HG03066 (cell line): Measurements from ENCODE around the gene NDFIP1.
"Not testable (repeated sequence)": the region's sequence is repeated elsewhere in the genome, so short reads cannot be mapped to it uniquely, and the experiment has no call there.

Experiments used
- ATAC-seq: cut with Tn5 transposase; IDR thresholded peaks from one replicate; pipeline ENCODE4 v1.9.1; 2021; ENCODE audit warnings: low read depth; ENCODE audit not compliant: unreplicated experiment

The NDFIP1 gene

DNA sequence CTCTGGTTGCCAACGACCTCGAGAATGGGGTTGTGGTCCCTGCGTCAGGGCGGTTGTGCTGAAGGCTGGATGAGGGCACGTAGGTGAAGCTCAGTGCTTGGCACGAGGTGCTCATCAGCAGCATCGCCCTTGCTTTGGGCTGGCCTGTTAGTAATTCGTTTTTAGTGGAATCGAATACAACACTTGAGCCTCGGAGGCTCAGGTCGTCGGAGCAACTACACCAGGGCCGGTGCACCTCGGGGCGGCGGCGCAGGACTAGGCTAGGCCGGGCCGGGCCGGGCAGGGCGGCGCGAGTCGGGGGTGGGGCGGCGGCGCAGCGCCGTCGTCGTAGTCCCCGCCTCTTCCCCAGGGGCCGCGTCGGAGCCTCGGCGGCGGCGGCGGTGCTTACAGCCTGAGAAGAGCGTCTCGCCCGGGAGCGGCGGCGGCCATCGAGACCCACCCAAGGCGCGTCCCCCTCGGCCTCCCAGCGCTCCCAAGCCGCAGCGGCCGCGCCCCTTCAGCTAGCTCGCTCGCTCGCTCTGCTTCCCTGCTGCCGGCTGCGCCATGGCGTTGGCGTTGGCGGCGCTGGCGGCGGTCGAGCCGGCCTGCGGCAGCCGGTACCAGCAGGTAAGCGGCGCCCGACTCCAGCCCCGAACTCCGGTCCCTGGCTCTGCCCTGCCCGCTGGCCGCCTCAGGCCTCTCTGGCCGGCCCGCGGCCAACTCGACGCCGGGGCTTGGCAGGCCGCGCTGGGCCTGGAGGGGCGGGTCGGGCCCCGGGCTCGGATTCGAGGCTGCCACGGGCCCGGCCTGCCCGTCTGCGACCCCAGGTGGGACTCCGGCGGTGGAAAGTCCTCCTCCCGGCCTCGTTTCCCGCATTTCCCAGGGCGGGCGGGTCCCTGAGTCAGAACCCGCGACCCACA lies at the start of gene NDFIP1:
NDFIP1 (plus strand) TSS at position 348 of the 899 bp plus-strand sequence; CDS start at position 544, 196 bp downstream.
- peak; percentile 95 for ATAC-seq

- no peak for ATAC-seq
These were observed 49.2 kb upstream of the NDFIP1 start for GRCh38 chr5:142059304-142059940.

DNA sequence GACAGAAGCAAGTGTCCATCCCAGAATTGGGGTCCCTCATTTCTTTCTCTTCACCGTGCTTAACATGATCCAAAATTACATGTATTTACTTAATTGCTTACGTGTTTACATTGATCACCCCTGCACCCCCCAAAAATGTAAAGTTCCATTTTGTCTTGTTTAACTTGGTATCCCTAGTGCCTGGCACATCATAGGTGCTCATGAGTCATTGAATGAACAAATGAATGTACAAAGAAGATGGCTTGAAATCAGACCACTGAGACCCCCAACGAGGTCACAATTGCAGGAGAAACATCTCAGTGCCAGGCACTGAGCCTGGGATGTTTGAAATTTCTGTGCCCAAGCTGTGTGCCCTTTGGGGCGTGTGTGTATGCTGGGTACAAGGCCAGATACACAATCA lies 45.2 kb upstream of the NDFIP1 start:
- no peak for ATAC-seq

GRCh38 chr5:142063878-142064331 lies 44.7 kb upstream of the NDFIP1 start:
- no peak for ATAC-seq

GRCh38 chr5:142065273-142065672 lies 43.3 kb upstream of the NDFIP1 start:
- ATAC-seq, result no peak

DNA sequence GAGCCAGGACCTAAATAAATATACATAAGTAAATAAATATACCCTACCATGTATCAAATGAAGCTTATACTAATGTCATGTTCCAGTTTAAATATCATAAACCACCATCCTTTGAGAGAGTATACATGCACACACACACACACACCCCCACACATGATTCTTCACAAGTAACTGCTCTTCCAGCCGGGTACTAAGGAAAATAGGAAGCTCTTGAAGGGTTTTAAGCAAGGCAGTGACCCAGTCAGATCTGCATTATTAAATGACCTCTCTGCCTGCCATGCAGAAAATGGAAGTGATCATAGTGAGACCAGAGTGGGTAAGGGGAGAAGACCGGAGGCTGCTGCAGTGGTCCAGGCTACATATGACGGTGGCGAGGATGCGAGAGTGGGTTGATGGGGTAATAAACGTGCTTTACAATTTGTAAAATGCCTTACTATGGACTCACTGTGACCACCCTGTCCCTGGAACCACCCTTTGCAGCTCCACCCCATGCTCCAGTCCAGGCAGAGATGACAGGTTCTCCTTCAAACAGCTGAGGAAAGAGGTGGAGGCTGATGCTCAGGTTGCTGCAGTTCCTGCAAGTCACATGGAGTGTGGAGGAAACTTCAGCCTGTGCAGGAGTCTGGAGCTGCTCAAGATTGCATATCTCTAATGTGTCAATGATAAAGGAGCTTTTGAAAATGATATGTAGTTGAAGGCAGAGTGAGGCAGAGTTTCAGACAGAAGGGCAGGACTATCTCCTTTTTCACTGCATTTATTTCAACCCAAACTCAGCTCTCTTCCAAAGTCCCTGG lies 38.8 kb upstream of the NDFIP1 start:
- ATAC-seq, result no peak

GRCh38 chr5:142070734-142071133 lies 37.8 kb upstream of the NDFIP1 start:
- ATAC-seq, result no peak

- ATAC-seq, result no peak
These were observed 36.1 kb upstream of the NDFIP1 start for GRCh38 chr5:142072488-142072887.

DNA sequence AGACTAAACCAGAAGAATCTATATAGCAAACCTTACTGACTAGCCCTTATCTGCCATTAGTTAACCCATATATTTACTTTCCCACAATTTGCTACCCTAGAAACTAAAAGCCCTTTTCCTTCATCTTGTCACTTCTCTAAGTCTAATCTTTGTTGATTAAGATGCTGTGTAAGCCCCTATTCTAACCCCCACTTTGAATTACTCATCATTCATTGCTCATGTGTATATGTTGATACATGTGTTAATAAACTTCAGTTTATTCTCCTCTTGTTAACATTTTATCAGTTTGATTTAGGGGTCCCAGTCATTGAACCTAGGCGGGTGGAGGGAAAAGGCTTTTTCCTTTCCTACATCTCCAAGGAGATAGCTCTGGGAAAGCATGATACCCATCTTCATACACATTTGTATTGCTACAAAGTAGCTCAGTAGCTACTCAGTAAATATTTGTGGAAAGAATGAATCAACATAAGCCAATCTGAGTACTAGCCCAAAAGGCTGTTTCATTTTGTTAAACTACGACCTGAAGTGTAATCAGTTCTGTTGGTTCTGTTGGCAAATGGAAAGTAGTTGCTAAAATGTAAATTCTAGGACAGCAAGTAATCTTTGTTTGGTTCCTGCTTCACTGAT lies 35.1 kb upstream of the NDFIP1 start:
- no peak for ATAC-seq

DNA sequence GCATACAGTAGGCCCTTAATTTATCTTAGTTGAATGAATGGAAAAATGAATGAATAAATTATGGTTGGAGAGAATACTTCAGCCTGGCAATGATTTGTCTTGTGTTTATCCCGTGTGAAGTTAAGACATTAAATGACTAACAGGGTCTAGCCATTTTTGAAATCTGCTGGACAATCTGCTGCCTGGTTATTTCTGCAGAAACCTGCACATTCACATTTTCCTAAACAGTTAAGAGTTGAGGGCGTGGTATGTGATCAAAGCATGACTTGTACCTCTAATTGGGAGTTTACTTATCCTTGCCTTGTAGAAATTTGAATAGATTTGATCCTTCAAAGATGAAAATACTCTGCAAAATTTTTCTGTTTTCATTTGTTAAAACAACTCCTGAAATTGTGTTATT lies 34.6 kb upstream of the NDFIP1 start:
- no peak for ATAC-seq

DNA sequence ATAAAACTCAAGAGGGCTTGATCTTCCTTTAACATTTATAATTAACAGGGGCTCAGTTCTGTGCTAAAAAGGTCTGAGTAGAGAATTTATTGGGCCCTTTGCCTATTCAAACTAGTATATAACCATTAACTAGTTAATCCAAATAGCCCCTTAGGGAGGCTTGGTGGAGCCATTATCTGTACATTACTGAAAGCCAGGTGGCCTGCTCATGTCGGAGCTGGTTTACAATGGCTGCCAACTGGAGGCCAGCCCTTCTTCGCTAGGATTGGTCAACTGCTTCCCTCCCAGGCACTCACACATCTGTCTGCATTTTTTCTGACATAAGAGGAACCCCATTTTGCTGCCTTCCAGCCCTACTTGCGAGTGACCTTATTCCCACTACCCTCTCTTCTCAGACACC lies 30.4 kb upstream of the NDFIP1 start:
- no peak for ATAC-seq

DNA sequence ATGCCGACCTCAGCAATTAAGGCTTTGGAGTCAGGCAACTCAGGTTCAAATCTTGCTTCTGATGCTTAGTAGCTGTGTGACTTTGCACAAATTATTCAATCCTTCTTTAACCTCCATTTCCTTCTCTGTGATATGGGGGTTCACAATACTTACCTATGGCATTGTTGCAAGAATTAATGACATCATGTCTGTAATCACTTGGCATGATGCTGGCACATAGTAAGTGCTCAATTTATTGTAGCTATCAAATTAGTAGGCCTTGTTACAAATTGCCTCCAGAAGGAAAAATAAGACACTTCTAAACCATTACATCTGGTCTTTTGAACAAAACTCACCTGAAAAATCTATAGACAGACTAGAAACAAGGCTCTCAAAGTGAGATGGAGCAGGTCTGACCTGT lies 29.9 kb upstream of the NDFIP1 start:
- no peak for ATAC-seq

GRCh38 chr5:142079306-142079721 lies 29.3 kb upstream of the NDFIP1 start:
- ATAC-seq, result no peak

DNA sequence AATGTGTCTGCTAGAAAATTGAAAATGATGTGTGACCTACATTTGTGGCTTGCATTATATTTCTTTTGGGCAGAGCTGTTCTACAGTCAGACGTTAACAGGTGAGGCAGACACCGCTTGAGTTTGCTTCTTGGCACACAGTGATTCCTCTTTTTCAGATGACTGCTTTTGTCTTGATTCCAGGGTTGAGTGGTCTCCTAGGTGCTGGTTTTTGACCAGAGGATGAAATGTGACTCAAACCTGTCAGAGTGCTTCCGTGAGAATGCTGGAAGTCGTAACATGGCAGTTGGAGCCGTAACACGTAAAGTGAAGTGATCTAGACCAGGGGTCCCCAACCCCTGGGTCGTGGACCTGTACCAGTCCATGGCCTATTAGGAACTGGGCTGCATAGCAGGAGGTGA lies 28.3 kb upstream of the NDFIP1 start:
- no peak for ATAC-seq

DNA sequence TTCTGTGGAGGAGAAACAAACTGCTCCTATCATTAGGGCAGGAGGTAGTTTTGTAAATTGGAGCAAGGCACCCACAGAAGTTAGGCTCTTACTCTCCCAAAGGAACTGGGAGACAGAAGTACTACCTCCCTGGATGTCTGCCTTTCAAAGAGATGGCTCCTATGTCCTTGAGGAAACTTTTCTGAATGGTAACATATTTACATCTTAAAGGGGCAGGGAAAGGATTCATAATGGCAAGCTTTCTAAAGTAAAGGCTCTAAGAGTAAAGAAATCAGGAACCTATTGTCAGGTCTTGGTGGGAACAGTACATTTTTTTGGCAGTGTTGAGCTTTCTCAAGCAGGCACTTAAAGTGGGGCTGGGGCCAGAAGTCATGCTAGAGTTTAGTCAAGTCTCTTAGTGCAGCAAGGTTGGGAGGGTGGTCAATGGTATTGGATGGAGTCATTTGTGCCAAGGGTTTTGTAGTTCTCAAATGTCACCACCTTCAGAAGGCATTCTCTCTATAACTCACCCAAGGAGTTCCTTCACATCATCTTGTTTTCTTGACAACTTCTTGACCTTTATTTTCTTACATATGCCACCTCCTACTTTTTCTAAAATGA lies 26.3 kb upstream of the NDFIP1 start:
- no peak for ATAC-seq

GRCh38 chr5:142086229-142086628 lies 22.4 kb upstream of the NDFIP1 start:
- ATAC-seq, result no peak

DNA sequence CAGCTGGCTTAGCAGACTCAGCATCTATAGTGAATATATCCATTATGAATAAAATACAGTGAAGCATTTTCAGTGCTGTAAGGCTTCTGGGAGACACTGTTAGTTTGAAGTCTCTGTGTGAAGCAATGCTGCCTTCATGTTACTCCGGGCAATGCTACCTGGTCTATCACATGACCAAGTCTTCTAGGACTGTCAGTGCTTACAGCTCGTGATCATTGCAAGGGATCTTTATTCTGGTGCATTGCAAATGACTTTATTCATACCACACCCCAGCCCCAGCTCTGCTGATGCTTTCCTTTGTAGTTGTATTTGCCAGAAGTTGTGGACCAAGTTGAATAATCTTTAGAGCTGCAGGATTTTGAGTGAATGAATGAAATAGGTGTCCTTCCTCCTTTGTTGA lies 21.9 kb upstream of the NDFIP1 start:
- ATAC-seq, result no peak

GRCh38 chr5:142087920-142088679 lies 20.5 kb upstream of the NDFIP1 start:
- no peak for ATAC-seq

- ATAC-seq, result not testable (repeated sequence)
These were observed 19.6 kb upstream of the NDFIP1 start for GRCh38 chr5:142088855-142089479.
